Neural progenitor cell (in vitro differentiated cells): ENCODE data around the gene MAP3K2. TPM values are rescaled to one million over a fixed set of nuclear protein-coding genes. Genes with fewer than 3 reads are reported as not detected.
A peak's percentile ranks its signal among the peaks of the same experiment; 100 is the strongest.

Experiments
- DNase-seq: peaks from one replicate; pipeline ENCODE4 v3.0.0-alpha.2; 2016; ENCODE audit warnings: low spot score
- H2AFZ ChIP-seq: fragments of 200-600 bp; sonication (generic); replicated peaks from 2 replicates; pipeline ENCODE4 v1.6.1; 2016; ENCODE audit warnings: antibody characterized with exemption
- H3F3A ChIP-seq: fragments of 200-600 bp; sonication (generic); 2 replicates; pipeline ENCODE4 v1.6.1; 2016; ENCODE audit warnings: antibody characterized with exemption, low read depth
- H3K27ac ChIP-seq: fragments of 200-600 bp; sonication (generic); 2 replicates; pipeline ENCODE4 v1.5.1; 2016; ENCODE audit warnings: mild to moderate bottlenecking
- H3K27me3 ChIP-seq: fragments of 200-600 bp; sonication (generic); 2 replicates; pipeline ENCODE4 v1.6.1; 2016; ENCODE audit warnings: mild to moderate bottlenecking, moderate library complexity
- H3K36me3 ChIP-seq: fragments of 200-600 bp; sonication (generic); 2 replicates; pipeline ENCODE4 v1.5.1; 2016
- H3K4me1 ChIP-seq: fragments of 200-600 bp; sonication (generic); 2 replicates; pipeline ENCODE4 v1.6.1; 2016; ENCODE audit warnings: mixed run types
- H3K4me2 ChIP-seq: fragments of 200-600 bp; sonication (generic); 2 replicates; pipeline ENCODE4 v1.6.1; 2016
- H3K4me3 ChIP-seq: fragments of 200-600 bp; sonication (generic); 2 replicates; pipeline ENCODE4 v1.5.1; 2016
- H3K79me2 ChIP-seq: fragments of 200-600 bp; sonication (generic); 2 replicates; pipeline ENCODE4 v1.6.1; 2016; ENCODE audit warnings: low read depth
- H3K9ac ChIP-seq: fragments of 200-600 bp; sonication (generic); 2 replicates; pipeline ENCODE4 v1.6.1; 2016
- H3K9me3 ChIP-seq: fragments of 200-600 bp; sonication (generic); 2 replicates; pipeline ENCODE4 v1.5.1; 2016; ENCODE audit warnings: low read depth
- H4K20me1 ChIP-seq: fragments of 200-600 bp; sonication (generic); 2 replicates; pipeline ENCODE4 v1.6.1; 2016; ENCODE audit warnings: low read depth
- H3K27ac Mint-ChIP-seq: 3 replicates; pipeline ENCODE4 v1.8.0; 2021; ENCODE audit warnings: mixed read lengths
- H3K27me3 Mint-ChIP-seq: 2 replicates; pipeline ENCODE4 v1.8.0; 2022; ENCODE audit warnings: low read depth, mild to moderate bottlenecking, inconsistent platforms, moderate library complexity, mixed read lengths; ENCODE audit not compliant: insufficient read depth
- H3K36me3 Mint-ChIP-seq: 3 replicates; pipeline ENCODE4 v1.8.0; 2021; ENCODE audit warnings: mixed read lengths
- H3K4me1 Mint-ChIP-seq: 3 replicates; pipeline ENCODE4 v1.8.0; 2021; ENCODE audit warnings: mixed read lengths
- H3K4me3 Mint-ChIP-seq: 3 replicates; pipeline ENCODE4 v1.8.0; 2021; ENCODE audit warnings: mild to moderate bottlenecking, moderate library complexity, mixed read lengths
- H3K9me3 Mint-ChIP-seq: 3 replicates; pipeline ENCODE4 v1.8.0; 2020; ENCODE audit warnings: mixed read lengths
- CTCF ChIP-seq: fragments of 200-600 bp; sonication (generic); IDR thresholded peaks from 2 replicates; pipeline ENCODE4 v1.5.1; 2017; ENCODE audit warnings: antibody characterized with exemption, mild to moderate bottlenecking
- EZH2 ChIP-seq: fragments of 200-600 bp; sonication (generic); IDR thresholded peaks from 2 replicates; pipeline ENCODE4 v1.6.1; 2017; ENCODE audit warnings: antibody characterized with exemption, mild to moderate bottlenecking, moderate library complexity
- EZH2phosphoT487 ChIP-seq: fragments of 200-600 bp; sonication (generic); IDR thresholded peaks from 2 replicates; pipeline ENCODE4 v1.6.1; 2017; ENCODE audit warnings: antibody characterized with exemption
- total RNA-seq: library from RNA; depleted of rRNA; stranded (reverse); fragments of >200 nt; gene quantifications from 2 replicates; pipeline ENCODE4 v1.2.3, GENCODE V29; 2015; ENCODE audit warnings: low replicate concordance

Gene MAP3K2
- total RNA-seq, 1 donor from 2014 or later = 24.5 TPM

DNA sequence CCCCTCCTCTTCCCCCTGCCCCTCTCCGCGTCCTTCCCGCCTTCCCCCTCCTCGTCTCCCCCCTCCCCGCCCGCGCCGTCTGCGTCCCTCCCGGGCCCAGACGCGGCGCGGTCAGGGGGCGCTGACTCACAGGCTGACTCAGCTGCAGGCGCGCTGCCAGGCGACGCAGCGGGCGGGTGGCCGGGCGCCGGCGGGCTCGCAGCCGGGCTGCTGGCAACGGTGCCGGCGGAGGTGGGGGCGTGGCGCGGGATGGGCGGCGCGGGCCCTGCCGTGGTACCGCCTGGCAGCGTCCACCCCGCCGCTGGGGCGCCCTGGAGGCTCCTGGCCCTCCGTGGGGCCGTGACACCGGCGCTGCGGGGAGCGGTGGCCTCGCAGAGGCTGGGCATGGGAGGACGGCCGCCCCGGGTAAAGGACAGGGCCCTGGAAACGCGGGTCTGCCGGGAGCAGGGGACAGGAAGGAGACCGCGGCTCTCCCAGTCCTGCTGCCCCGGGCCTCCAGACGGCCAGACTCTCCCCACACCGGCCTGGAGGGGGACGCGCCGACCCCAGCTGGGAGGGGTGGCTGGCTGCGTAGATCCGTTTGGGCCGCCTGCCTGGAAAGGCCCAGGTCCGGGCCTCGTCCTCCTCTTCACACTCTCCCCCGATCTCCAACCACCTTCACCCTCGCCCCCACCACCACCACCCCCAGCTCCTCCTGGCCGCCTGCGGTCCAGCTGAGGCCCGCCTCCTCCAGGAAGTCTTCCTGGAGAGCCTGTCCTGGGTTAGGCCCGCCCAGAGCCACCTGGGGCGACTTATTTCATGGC, 20.4 kb upstream of the MAP3K2 start:
- H3K4me1 ChIP-seq = no peaks in the 10 kb centered on the region
- no peak overlapping the region for H3K27ac ChIP-seq
- H3K27ac Mint-ChIP-seq = no peak overlapping the region
- peak overlapping the region; percentile 82 for H3K4me3 Mint-ChIP-seq
- DNase-seq = peak; percentile 93
- no peak overlapping the region for H3K9ac ChIP-seq
- no peaks in the 10 kb centered on the region for H3K36me3 ChIP-seq
- no peaks in the 10 kb centered on the region for H3K36me3 Mint-ChIP-seq
- H3K27me3 Mint-ChIP-seq = peaks cover 3% of the 10 kb centered on the region
- H3K27me3 ChIP-seq = no peaks in the 10 kb centered on the region
- peaks cover 19% of the 10 kb centered on the region for H3F3A ChIP-seq
- H3K79me2 ChIP-seq = no peaks in the 10 kb centered on the region
- H3K9me3 Mint-ChIP-seq = no peaks in the 10 kb centered on the region
- peak overlapping the region; percentile 64 for H3K4me3 ChIP-seq
- TF ChIP-seq EZH2phosphoT487 = no peak
- no peak for TF ChIP-seq CTCF
- no peak for TF ChIP-seq EZH2
- H2AFZ ChIP-seq = peak overlapping the region; percentile 84
- peaks cover 22% of the 10 kb centered on the region for H3K4me1 Mint-ChIP-seq
- H3K4me2 ChIP-seq = peak overlapping the region; percentile 83
- no peaks in the 10 kb centered on the region for H4K20me1 ChIP-seq
- no peaks in the 10 kb centered on the region for H3K9me3 ChIP-seq

DNA sequence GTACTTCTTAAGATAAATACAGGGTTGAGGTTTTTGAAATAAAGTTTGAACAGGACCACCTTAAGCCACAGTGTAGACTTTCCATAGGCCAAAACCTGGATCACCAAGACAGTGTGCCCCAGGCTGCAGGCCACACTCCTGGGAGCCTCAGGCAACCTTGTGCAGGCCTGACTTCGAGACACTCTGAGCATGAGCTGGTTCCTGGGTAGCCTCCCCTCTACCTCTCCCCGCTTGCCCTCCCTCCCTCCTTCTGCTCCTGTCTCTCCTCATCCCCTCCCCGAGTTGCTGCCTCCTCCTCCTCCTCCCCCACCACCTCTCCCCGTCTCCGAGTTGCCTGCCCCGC, 19.9 kb upstream of the MAP3K2 start:
- H3K4me1 Mint-ChIP-seq = peaks cover 25% of the 10 kb centered on the region
- H3K9me3 ChIP-seq = no peaks in the 10 kb centered on the region
- peak overlapping the region; percentile 83 for H3K4me2 ChIP-seq
- no peaks in the 10 kb centered on the region for H3K36me3 ChIP-seq
- peak overlapping the region; percentile 77 for H3K4me3 Mint-ChIP-seq
- H3K4me3 ChIP-seq = peak overlapping the region; percentile 64
- H3K9me3 Mint-ChIP-seq = no peaks in the 10 kb centered on the region
- H3K27me3 Mint-ChIP-seq = peaks cover 3% of the 10 kb centered on the region
- H3K27me3 ChIP-seq = no peaks in the 10 kb centered on the region
- no peaks in the 10 kb centered on the region for H3K36me3 Mint-ChIP-seq
- H3K79me2 ChIP-seq = no peaks in the 10 kb centered on the region
- H4K20me1 ChIP-seq = no peaks in the 10 kb centered on the region
- TF ChIP-seq EZH2phosphoT487 (no peak), CTCF (no peak), EZH2 (no peak)
- H3K27ac ChIP-seq = no peak overlapping the region
- H3K27ac Mint-ChIP-seq = no peak overlapping the region
- no peak overlapping the region for H3K9ac ChIP-seq
- H3K4me1 ChIP-seq = no peaks in the 10 kb centered on the region
- no peak for DNase-seq
- peak overlapping the region; percentile 84 for H2AFZ ChIP-seq
- peaks cover 19% of the 10 kb centered on the region for H3F3A ChIP-seq

DNA sequence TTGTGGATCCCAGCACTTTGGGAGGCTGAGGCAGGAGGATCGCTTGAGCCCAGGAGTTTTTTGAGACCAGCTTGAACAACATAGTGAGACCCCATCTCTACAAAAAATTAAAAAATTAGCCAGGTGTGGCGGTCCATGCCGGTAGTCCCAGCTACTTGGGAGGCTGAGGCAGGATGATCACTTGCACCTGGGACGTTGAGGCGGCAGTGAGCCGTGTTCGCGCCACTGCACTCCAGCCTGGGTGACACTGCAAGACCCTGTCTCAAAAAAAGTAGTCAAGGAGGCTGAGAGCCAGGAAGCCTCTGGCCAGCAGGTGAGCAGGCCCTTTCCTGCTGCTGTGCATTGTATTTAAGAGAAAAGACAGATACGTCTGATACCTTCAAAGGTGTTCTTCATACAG, 19.3 kb upstream of the MAP3K2 start:
- DNase-seq = no peak
- H3K9ac ChIP-seq = no peak overlapping the region
- H3K79me2 ChIP-seq = no peaks in the 10 kb centered on the region
- H3K4me3 ChIP-seq = no peak overlapping the region
- no peaks in the 10 kb centered on the region for H4K20me1 ChIP-seq
- no peak for TF ChIP-seq CTCF
- TF ChIP-seq EZH2phosphoT487 = no peak
- TF ChIP-seq EZH2 = no peak
- peaks cover 19% of the 10 kb centered on the region for H3F3A ChIP-seq
- H3K4me1 Mint-ChIP-seq = peaks cover 25% of the 10 kb centered on the region
- H3K4me3 Mint-ChIP-seq = peak overlapping the region; percentile 77
- H3K9me3 Mint-ChIP-seq = no peaks in the 10 kb centered on the region
- H2AFZ ChIP-seq = no peak overlapping the region
- peaks cover 3% of the 10 kb centered on the region for H3K27me3 Mint-ChIP-seq
- no peaks in the 10 kb centered on the region for H3K27me3 ChIP-seq
- H3K4me1 ChIP-seq = no peaks in the 10 kb centered on the region
- H3K36me3 ChIP-seq = no peaks in the 10 kb centered on the region
- no peak overlapping the region for H3K27ac ChIP-seq
- no peaks in the 10 kb centered on the region for H3K36me3 Mint-ChIP-seq
- no peaks in the 10 kb centered on the region for H3K9me3 ChIP-seq
- H3K27ac Mint-ChIP-seq = no peak overlapping the region
- no peak overlapping the region for H3K4me2 ChIP-seq
